Vagina (tissue), 2 donors: ENCODE measurements around the gene GCNT1.

Source experiments
- CTCF ChIP-seq, 3 experiments: fragments of 450-650 bp in 2 of 3; fragments of 200-600 bp in 1 of 3; sonication (generic) in 1 of 3; IDR thresholded peaks; one replicate each; pipeline ENCODE4 v1.5.1; 2017 to 2019; ENCODE audit warnings: antibody characterized with exemption in 3 of 3, mild to moderate bottlenecking in 2 of 3, moderate library complexity in 2 of 3
- POLR2AphosphoS5 ChIP-seq, 2 donors: sonication (generic); formaldehyde crosslinking; IDR thresholded peaks; one replicate each; pipeline ENCODE4 v1.9.0; 2017; ENCODE audit warnings: antibody characterized with exemption in 2 of 2, mild to moderate bottlenecking in 2 of 2, low read depth in 1 of 2; ENCODE audit not compliant: insufficient read depth in 1 of 2

DNA sequence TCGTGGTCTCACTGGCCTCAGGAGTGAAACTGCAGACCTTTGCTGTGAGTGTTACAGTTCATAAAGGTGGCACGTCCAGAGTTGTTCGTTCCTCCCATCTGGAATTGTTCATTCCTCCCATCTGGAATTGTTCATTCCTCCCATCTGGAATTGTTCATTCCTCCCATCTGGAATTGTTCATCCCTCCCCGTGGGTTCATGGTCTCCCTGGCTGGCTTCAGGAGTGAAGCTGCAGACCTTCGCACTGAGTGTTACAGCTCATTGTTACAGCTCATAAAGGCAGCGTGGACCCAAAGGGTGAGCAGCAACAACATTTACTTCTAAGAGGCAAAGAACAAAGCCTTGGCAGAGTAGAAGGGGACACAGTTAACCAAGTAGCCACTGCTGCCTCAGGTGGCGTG is 69.1 kb downstream of the GCNT1 start:
- no peak for TF ChIP-seq POLR2AphosphoS5 (IDR thresholded peaks at IDR 0.05; ENCODE audit: insufficient read depth in 1 of 2, low read depth in 1 of 2)
- TF ChIP-seq CTCF (IDR thresholded peaks at IDR 0.05): no peak
